GM18517 (cell line): ENCODE measurements around the gene MRRF.
"Not testable (repeated sequence)": the region's sequence is repeated elsewhere in the genome, so short reads cannot be mapped to it uniquely, and the experiment has no call there.

ENCODE experiments used
- ATAC-seq: cut with Tn5 transposase; IDR thresholded peaks from one replicate; pipeline ENCODE4 v1.9.1; 2021; ENCODE audit warnings: mild to moderate bottlenecking, moderate library complexity; ENCODE audit not compliant: unreplicated experiment

MRRF gene

GRCh38 chr9:122329597-122329996 lies 64.9 kb downstream of the MRRF start:
- no peak for ATAC-seq

GRCh38 chr9:122330466-122330865 lies 65.8 kb downstream of the MRRF start:
- ATAC-seq: not testable (repeated sequence)

GRCh38 chr9:122331523-122331927 lies 66.8 kb downstream of the MRRF start:
- no peak for ATAC-seq

- ATAC-seq: no peak
Observed at GRCh38 chr9:122332083-122332482, 67.4 kb downstream of the MRRF start.

- ATAC-seq: no peak
Observed at GRCh38 chr9:122332644-122333043, 68.0 kb downstream of the MRRF start.

GRCh38 chr9:122333169-122333808 lies 68.6 kb downstream of the MRRF start:
- ATAC-seq: no peak

GRCh38 chr9:122334916-122335315 lies 70.2 kb downstream of the MRRF start:
- ATAC-seq: no peak

- no peak for ATAC-seq
Observed at GRCh38 chr9:122336189-122336588, 71.5 kb downstream of the MRRF start.

GRCh38 chr9:122336866-122337555 lies 72.3 kb downstream of the MRRF start:
- no peak for ATAC-seq

- ATAC-seq: no peak
Observed at GRCh38 chr9:122337556-122337929, 72.9 kb downstream of the MRRF start.

- no peak for ATAC-seq
Observed at GRCh38 chr9:122338536-122338935, 73.9 kb downstream of the MRRF start.

GRCh38 chr9:122338994-122339393 lies 74.3 kb downstream of the MRRF start:
- ATAC-seq: no peak

- no peak for ATAC-seq
Observed at GRCh38 chr9:122339579-122339978, 74.9 kb downstream of the MRRF start.

GRCh38 chr9:122340161-122340560 lies 75.5 kb downstream of the MRRF start:
- no peak for ATAC-seq

- no peak for ATAC-seq
Observed at GRCh38 chr9:122342323-122343050, 77.8 kb downstream of the MRRF start.

- no peak for ATAC-seq
Observed at GRCh38 chr9:122346478-122347347, 82.0 kb downstream of the MRRF start.

GRCh38 chr9:122347348-122348287 lies 82.9 kb downstream of the MRRF start:
- no peak for ATAC-seq

GRCh38 chr9:122348288-122348777 lies 83.7 kb downstream of the MRRF start:
- no peak for ATAC-seq

- ATAC-seq: no peak
Observed at GRCh38 chr9:122348791-122349190, 84.1 kb downstream of the MRRF start.

GRCh38 chr9:122349201-122349600 lies 84.5 kb downstream of the MRRF start:
- ATAC-seq: no peak
